Sigmoid colon (tissue), 7 donors: ENCODE data around the gene CDK3. TPM values are rescaled to one million over a fixed set of nuclear protein-coding genes. Genes with fewer than 3 reads are reported as not detected.

Experiments
- DNase-seq: peaks from one replicate; pipeline ENCODE4 v3.0.0-alpha.2; 2019
- H3K27ac ChIP-seq, 4 donors: fragments of 200-600 bp; sonication (generic); one replicate each; pipeline ENCODE4 v1.5.1; 2016 to 2019; ENCODE audit warnings: mild to moderate bottlenecking in 1 of 4
- H3K27me3 ChIP-seq, 3 donors: fragments of 200-600 bp; sonication (generic); one replicate each; pipeline ENCODE4 v1.5.1; 2019; ENCODE audit warnings: mild to moderate bottlenecking in 1 of 3
- H3K36me3 ChIP-seq, 4 donors: fragments of 200-600 bp; sonication (generic); one replicate each; pipeline ENCODE4 v1.5.1; 2016 to 2019
- H3K4me1 ChIP-seq, 4 donors: fragments of 200-600 bp; sonication (generic); one replicate each; pipeline ENCODE4 v1.5.1; 2017 to 2019
- H3K4me3 ChIP-seq, 4 donors: fragments of 200-600 bp; sonication (generic); one replicate each; pipeline ENCODE4 v1.5.1; 2017 to 2019; ENCODE audit warnings: mild to moderate bottlenecking in 2 of 4, moderate library complexity in 1 of 4
- H3K9me3 ChIP-seq, 4 donors: fragments of 200-600 bp in 3 of 4; sonication (generic) in 3 of 4; one replicate each; pipeline versions ENCODE4 v1.5.1 to v1.6.1; 2013 to 2019
- CTCF ChIP-seq, 4 experiments: fragments of 450-650 bp in 3 of 4; fragments of 200-600 bp in 1 of 4; IDR thresholded peaks; one replicate each; pipeline ENCODE4 v1.5.1; 2016 to 2019; ENCODE audit warnings: antibody characterized with exemption in 4 of 4, mild to moderate bottlenecking in 3 of 4, moderate library complexity in 2 of 4
- EP300 ChIP-seq, 4 donors: sonication (generic); formaldehyde crosslinking; IDR thresholded peaks; one replicate each; pipeline ENCODE4 v1.6.1; 2017; ENCODE audit warnings: antibody characterized with exemption in 4 of 4
- POLR2A ChIP-seq, 2 donors: fragments of 450-650 bp; IDR thresholded peaks; one replicate each; pipeline ENCODE4 v1.6.1; 2016; ENCODE audit warnings: antibody characterized with exemption in 2 of 2, mild to moderate bottlenecking in 2 of 2, moderate library complexity in 2 of 2
- POLR2AphosphoS5 ChIP-seq, 4 donors: sonication (generic); formaldehyde crosslinking; IDR thresholded peaks; one replicate each; pipeline ENCODE4 v1.6.1; 2017; ENCODE audit warnings: antibody characterized with exemption in 4 of 4
- WGBS, 2 donors: extraction: QIAGEN DNeasy Blood & Tissue Kit; methylation state at CpG; one replicate each; pipeline ENCODE4 v1.1.7; 2013; 5-methylcytosine and 5-hydroxymethylcytosine counted together
- intact Hi-C: fragments of 100-400 bp; cut with DNase I; formaldehyde crosslinking; loops from one replicate; pipeline ENCODE4 v1.15.1; 2023
- polyA plus RNA-seq, 3 donors: library from polyadenylated mRNA; stranded (reverse); fragments of 200-250 nt; gene quantifications; one replicate each; pipeline ENCODE4 v1.2.3, GENCODE V29; 2013
- total RNA-seq, 4 donors: library from RNA; depleted of rRNA; stranded (reverse); fragments of >200 nt; gene quantifications; one replicate each; pipeline ENCODE4 v1.1.0, GENCODE V29; 2016
- donor health status: healthy with polysubstance abuse.
- donor health status: Bipolar disorder and iron deficiency.
- donor health status: healthy.

Gene CDK3
- total and polyA plus RNA-seq, 7 donors, result 0.71 to 15.0 (median 7.3) TPM; not detected in 1

- H3K4me3 ChIP-seq, result no peak overlapping the region
- no peak for TF ChIP-seq POLR2AphosphoS5 (IDR thresholded peaks at IDR 0.05)
- TF ChIP-seq EP300 (IDR thresholded peaks at IDR 0.05), result no peak
- no peak for TF ChIP-seq CTCF (IDR thresholded peaks at IDR 0.05)
- TF ChIP-seq POLR2A (IDR thresholded peaks at IDR 0.05), result no peak
- H3K4me1 ChIP-seq, result peaks cover 0 to 16% (median 9%) of the 10 kb centered on the region in 4 donors
- H3K9me3 ChIP-seq, result no peaks in the 10 kb centered on the region
- no peaks in the 10 kb centered on the region for H3K27me3 ChIP-seq
- H3K36me3 ChIP-seq, result no peaks in the 10 kb centered on the region
- 89 to 94% methylated on average over 11 of the region's 11 CpGs for WGBS, 2 donors
- intact Hi-C loops, result no loop called here
- no peak overlapping the region for H3K27ac ChIP-seq
- no peak for DNase-seq
These were observed 17.7 kb downstream of the CDK3 start for GRCh38 chr17:76018340-76018680.

GRCh38 chr17:76018801-76019200 is 18.1 kb downstream of the CDK3 start:
- no peaks in the 10 kb centered on the region for H3K27me3 ChIP-seq
- TF ChIP-seq POLR2AphosphoS5 (IDR thresholded peaks at IDR 0.05) (no peak), EP300 (IDR thresholded peaks at IDR 0.05) (no peak), CTCF (IDR thresholded peaks at IDR 0.05) (no peak), POLR2A (IDR thresholded peaks at IDR 0.05) (no peak)
- intact Hi-C loops, result no loop called here
- WGBS, 2 donors, result 92 to 93% methylated on average over 13 of the region's 13 CpGs
- H3K9me3 ChIP-seq, result no peaks in the 10 kb centered on the region
- no peak for DNase-seq
- peaks cover 0 to 14% (median 7%) of the 10 kb centered on the region in 4 donors for H3K4me1 ChIP-seq
- no peak overlapping the region for H3K27ac ChIP-seq
- H3K4me3 ChIP-seq, result no peak overlapping the region
- no peaks in the 10 kb centered on the region for H3K36me3 ChIP-seq

GRCh38 chr17:76019833-76020467 is 19.3 kb downstream of the CDK3 start:
- Histone ChIP-seq H3K36me3 (no peaks in the 10 kb centered on the region), H3K27ac (no peak overlapping the region), H3K4me1 (peaks cover 0 to 3% (median 0%) of the 10 kb centered on the region in 4 donors), H3K27me3 (no peaks in the 10 kb centered on the region), H3K9me3 (no peaks in the 10 kb centered on the region), H3K4me3 (no peak overlapping the region)
- 86 to 88% methylated on average over 6 of the region's 6 CpGs for WGBS, 2 donors
- intact Hi-C loops, result no loop called here
- DNase-seq, result no peak
- TF ChIP-seq POLR2AphosphoS5 (IDR thresholded peaks at IDR 0.05) (no peak), CTCF (IDR thresholded peaks at IDR 0.05) (no peak), POLR2A (IDR thresholded peaks at IDR 0.05) (no peak), EP300 (IDR thresholded peaks at IDR 0.05) (no peak)

GRCh38 chr17:76022285-76022684 is 21.6 kb downstream of the CDK3 start:
- TF ChIP-seq CTCF (IDR thresholded peaks at IDR 0.05) (no peak), POLR2A (IDR thresholded peaks at IDR 0.05) (no peak), EP300 (IDR thresholded peaks at IDR 0.05) (no peak), POLR2AphosphoS5 (IDR thresholded peaks at IDR 0.05) (no peak)
- 89 to 91% methylated on average over 24 of the region's 24 CpGs for WGBS, 2 donors
- Histone ChIP-seq H3K4me3 (no peak overlapping the region), H3K27me3 (no peaks in the 10 kb centered on the region), H3K27ac (no peak overlapping the region), H3K9me3 (no peaks in the 10 kb centered on the region), H3K4me1 (no peaks in the 10 kb centered on the region), H3K36me3 (no peaks in the 10 kb centered on the region)
- intact Hi-C loops, result no loop called here
- no peak for DNase-seq
